Activated CD4-positive, alpha-beta T cell treated with anti-CD3 and anti-CD28 coated beads, Interleukin-10, Interleukin-2, amounts not matched to agents 100 ng/mL and 50 ng/mL, durations not matched to agents 16 hours and 8 hours (primary cell): Measurements from ENCODE around the gene PNCK.
"Not testable (repeated sequence)": the region's sequence is repeated elsewhere in the genome, so short reads cannot be mapped to it uniquely, and the experiment has no call there.

Source experiments
- DNase-seq: peaks from one replicate; pipeline ENCODE4 v3.0.0-alpha.2; 2020

Gene PNCK

DNA sequence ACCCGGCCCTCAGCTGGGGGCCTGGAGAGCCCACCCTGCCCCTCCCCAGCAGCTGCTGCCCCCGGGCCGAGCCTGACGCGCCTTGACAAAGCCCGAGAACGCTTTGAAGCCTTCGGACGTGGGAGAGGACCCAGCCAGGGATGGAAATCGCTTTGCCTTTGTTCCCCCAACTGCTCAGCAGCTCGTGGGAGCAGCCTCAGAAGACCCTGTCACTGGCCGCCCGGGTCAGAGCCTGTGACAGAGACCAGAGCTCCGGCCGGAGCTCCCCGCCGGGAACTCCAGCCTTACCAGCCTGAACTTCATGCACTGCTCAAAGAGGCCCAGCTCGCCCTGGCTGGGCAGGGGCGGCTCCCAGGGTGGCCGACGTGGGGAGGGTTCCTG lies 11.5 kb upstream of the PNCK start:
- no peak for DNase-seq

DNA sequence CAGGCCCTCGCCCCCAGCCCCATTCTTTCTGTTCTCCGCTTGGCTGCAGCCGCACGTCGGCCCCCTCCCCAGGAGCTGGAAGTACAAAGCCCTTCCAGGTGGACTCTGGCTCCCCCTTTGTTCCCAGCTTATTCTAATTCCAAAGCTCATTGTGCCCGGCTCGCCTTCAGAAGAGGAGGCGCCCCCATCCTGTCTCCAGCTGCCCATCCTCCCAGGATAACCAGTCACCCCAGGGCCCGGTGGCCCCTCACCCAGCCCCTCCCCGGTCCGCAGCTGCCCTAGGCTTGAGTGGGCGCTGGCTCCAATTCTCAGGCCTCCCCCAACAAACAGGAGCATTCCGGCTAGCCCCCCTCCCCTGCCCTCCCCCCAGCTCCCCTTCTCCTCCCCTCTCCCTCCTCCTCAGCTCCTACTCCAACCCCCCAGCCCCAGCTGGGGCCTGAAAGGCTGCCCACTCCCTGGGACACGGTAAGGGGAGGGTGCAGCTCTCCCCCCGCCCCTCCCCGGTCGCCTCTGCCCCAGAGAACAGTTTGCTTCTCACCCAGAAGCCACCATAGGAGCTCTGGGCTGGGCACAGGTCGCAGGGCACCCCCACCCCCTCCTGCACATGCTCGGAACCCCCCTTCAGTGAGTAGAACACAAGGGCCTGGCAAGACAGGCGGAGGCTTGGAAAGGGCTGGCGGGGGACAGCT lies 11.0 kb upstream of the PNCK start:
- DNase-seq: no peak

DNA sequence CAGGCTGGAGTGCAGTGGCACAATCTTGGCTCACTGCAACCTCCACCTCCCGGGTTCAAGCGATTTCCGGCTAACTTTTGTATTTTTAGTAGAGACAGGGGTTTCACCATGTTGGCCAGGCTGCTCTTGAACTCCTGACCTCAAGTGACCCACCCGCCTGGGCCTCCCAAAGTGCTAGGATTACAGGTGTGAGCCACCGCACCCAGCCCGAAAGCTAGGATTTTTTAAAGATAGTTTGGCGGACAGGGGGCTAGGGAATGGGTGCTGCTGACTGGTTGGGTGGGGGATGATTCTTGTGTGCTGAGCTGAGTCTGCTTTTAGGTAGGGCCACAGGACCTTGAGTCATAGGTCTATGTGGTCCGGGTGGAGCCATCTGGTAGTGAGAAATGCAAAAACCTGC lies 9.9 kb upstream of the PNCK start:
- DNase-seq: not testable (repeated sequence)

DNA sequence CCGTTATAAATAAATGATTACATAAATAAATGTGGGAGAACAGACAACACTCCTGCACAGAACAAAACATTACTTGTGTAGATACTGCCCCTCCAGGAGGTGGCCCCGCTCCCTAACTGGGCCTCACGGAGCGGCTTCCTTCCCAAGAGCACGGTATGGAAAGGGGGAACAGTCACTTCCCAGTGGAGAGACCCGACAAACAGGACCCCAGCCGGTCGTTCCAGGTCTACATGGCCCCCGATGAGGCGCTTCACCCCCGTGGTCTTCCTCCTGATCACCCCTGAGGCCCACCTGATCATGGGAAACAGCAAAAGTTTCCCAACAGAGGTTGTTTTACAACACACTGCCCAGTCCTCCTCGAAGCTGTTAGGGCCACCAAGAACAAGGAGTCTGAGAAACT lies 7.6 kb upstream of the PNCK start:
- DNase-seq: no peak

DNA sequence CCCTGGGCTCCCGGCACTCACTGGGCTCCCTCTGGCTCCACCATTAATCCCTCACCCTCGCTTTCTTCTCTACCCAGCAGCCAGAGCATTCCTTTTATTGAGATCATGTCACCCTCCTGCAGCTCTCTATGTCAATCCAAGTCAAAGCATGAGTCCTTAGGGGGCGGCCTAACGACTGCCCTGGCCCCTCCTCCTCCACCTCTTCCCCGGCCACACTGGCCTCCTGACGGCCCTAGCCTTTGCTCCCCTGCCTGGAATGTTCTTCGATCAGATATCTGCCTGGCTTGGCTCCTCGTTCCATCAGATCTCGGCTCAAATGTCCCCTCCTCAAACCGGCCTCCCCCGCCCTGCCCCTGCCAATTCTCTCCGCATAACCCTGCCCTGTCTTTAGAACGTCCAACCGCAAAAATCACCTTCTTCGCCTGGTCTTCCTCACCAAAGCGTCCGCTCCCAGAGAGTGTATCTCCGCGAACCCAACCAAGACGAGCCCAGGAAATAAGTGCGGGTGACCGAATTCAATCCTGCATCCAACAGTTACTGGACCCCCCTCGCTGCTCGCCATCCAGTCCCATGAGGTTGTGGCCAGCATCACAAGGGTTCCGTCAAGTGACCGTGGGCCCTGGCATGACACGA lies 722 bp upstream of the PNCK start:
- no peak for DNase-seq

DNA sequence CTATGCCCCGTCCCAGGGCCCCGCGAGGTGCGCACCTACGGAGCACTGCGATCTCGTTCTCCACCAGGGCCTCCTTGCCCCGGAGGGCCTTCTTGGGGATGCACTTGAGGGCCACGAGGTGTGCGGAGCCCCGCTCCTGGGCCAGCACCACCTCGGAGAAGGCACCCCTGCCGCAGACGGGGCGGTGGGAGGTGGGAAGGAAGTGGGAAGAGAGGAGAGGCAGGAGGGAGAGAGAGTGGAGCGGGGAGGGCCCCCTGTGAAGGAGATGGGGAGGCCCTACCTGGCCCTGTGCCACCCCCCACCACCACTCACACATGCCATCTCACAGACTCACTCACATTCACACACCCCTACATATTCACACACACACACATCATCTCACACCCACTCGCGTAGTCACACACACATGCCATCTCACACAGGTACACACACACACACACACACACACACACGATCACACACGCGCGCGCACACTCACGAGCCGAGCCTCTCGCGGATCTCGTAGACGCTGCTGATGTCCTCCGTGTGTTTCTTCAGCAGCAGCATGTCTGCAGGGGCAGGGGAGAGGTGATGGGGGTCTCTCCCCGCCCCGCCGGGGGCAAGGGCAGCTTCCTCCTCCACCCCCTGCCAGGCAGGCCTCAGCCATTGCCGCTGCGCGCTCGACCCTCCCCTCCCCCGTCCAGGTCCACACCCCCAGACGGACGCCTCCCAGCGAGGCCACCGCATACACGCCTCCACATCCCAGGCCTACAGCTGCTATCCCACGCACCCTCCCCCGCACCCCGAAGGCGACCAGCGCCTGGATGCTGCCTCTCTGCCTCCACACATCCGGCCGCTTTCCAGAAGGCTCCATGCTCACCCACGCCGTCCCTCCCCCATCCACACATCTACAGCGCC lies 834 bp downstream of the PNCK start:
- no peak for DNase-seq

DNA sequence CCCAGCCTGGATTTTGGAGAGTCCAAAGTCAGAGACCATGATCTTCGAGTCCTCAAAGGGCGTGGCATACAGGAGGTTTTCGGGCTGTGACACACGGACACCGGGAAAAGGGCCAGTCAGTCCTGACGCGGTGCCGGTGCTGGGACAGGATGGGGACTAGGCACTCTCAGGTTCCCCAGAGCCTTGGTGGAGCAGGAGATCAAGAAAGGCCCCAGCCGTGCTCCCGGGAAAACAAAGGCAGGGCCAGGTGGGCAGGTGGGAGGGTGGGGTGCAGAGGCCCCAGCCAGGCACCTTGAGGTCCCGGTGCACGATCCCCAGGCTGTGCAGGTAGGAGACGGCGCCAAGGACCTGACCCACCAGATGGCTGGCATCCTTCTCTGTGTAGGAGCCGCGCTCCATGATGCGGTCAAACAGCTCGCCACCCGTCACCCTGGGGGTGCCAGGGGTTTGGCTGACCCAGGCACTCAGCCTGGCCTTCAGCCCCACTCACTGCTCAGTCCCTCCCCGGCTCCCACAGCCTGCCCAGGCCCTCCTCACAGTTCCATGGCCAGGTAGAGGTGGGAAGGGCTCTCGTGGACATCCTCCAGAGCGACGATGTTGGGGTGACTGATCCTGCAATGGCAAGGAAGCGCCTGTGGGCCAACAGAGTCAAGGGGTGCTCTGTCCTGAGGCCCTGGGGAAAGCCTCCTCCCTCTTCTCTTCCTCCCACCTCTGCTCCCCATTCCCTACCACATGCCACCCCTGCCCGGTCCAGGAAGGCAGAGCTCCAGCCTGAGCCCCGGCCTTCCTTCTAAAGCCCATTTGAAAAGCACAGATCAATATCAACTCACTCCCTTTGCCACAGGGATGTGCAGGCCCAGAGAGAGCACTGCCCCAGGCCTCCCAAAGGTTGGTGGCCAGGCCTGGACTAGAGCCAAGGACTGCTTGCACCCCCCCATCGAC lies 1.8 kb downstream of the PNCK start:
- DNase-seq: no peak

DNA sequence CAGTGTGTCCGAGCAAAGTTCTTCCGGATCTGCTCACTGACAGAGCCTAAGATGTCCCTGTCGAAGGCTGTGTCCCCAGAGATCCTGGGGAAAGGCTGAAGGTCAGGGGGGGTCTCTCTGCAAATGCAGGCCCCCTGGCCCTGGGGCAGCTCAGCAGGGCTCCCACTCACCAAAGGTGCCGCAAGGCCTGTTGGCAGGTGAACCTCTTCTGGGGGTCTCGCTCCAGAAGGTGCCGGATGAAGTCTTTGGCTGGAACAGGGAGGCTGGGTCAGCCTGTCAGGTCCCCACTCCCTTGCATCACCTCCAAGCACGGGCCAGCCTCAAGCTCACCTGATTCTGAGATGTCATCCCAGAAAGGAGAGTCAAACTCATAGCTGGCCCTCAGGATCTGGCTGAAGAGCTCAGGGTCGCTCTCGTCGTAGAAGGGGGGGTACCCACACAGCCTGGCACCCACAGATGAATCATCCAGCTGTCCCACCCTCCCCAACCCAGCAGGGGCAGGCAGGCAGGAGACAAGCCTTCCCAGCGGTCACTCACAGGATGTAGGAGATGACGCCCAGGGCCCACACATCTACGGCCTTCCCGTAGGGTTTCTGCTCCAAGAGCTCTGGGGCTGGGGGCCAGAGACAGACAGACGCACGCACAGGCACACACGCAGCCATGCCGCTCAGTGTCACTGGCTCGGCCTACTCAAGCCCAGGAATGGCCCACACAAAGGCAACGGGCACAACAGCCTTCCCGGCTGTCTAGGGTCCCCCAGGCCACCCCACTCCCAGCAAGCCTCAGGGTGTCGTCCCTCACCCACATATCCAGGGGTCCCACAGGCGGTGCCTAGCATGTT lies 2.6 kb downstream of the PNCK start:
- DNase-seq: no peak

DNA sequence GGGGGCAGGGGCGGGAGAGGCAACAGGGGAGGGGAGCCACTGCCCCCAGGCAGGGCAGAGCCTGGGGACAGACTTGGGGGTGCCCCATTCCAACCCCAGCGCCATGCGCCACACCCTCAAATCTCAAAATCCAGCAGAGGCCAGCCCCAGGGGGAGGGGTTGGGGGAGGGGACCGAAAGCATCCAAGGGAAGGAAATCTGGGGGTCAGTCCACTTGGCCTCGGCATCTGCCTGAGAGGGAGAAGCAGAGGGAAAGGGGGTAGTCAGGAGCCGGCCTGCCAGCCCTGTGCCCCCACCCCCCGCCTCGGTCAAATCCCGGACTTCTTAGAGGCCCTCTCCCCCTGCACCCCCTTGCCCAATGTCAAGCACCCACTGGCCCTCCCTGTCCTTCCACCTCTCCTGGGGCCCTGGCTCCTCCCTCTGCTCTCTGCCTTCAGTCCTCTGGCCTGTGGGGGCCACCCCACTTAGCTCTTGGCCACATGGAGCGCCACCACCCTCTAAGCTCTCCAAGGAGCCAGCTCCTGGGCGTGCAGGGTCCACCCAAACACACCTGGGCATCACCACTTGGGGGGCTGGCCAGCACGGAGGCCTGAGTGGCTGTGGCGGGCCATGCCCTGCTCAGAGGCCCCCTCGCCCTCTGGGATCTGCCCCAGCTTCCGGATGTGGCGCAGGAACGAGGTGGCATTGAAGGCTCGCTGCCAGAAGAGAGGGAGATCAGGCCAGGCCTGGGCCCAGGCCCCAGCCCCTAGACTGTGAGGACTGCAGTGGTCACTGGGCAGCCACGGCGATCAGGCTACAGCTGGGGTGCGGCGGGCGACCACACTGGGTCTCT lies 3.5 kb downstream of the PNCK start:
- DNase-seq: no peak

DNA sequence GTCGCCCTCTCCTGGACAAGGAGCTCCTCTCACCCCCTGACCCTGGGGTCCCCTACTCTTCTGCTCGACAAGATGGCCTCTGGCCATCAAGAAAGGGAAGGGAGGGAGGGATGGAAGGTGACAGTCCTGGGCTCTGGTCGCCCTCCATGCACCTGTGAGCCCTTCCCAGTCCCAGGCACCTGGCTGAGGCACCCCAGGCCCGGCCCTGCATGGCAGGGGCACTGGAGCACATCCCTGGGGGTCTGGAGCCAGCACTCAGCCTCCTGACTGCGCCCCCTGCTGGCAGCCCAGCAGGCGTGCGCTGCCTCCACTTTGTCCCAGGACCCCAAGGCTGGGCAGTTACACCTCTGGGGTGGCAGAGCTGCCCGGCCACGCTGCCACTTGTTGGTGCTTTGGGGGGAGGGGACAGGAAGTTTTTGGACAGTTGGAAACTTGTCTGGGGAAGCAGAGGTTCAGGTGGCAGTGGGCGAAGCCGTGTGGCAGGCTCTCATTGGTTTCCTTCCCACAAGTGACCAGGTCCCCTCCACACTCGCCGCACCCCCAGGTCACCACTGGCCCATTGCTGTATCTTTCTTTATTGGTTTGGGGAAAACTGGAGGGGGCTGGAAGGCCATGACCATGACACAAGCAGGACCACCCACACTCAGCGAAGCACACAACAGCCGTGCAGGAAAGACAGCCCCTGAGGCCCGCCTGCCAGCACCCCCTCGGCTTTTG lies 4.3 kb downstream of the PNCK start:
- DNase-seq: peak; percentile 41

DNA sequence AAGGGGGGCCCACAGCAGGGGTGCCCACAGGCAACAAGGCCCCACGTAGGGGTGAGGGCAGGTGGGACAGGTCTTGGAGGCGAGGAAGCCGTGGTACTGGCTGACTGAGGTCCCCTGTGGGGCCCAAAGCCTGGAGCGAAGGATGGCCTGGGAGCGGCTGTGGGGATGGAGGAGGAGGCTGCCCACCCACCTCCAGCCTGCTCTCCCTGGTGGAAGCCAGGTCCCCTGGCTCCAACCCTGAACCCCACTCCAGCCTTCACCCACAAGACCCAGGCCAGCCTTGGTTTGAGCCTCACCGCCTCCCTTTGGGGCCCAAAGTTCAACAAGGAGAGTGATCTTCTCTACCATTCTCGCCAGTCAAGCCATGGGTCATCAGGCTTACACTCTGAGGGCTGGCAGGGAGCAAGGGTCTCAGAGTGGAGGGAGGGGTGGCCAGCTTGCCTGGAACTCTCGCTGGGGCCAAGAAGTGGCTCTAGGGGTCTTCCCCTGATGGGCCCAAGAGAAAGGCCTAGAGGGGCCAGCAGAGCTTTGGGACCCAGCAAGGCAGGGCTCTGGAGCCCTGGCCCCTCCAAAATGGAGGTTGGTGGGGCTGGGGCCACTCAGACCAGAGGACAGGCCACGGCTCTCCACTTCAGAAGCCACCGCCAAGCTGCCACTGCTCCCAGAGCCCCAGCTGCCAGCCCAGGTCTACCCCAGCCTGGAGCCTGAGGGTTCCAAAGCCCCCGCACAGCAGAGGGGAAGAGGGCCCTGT lies 5.0 kb downstream of the PNCK start:
- DNase-seq: no peak

DNA sequence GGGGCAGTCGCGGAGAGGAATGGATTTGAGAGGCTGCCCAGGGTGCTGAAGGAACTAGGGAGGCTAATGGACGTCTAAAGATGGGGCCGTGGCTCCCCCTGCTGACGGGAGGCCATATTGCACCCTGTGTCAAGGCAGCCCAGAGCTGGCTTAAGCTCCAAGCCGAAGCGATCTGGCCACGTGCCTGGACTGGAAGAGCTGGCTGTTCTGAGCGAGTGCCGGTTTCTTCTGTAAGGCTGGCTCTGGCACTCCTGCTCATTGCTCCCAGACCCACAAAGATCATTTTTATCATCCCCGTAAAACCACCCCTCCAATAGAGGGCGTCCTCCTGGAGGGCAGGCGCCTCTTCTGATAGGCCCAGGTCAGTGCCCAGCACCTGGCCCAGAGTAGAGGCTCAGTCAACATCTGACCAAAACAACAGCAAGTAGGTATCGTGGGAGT lies 5.6 kb downstream of the PNCK start:
- DNase-seq: peak; percentile 79

DNA sequence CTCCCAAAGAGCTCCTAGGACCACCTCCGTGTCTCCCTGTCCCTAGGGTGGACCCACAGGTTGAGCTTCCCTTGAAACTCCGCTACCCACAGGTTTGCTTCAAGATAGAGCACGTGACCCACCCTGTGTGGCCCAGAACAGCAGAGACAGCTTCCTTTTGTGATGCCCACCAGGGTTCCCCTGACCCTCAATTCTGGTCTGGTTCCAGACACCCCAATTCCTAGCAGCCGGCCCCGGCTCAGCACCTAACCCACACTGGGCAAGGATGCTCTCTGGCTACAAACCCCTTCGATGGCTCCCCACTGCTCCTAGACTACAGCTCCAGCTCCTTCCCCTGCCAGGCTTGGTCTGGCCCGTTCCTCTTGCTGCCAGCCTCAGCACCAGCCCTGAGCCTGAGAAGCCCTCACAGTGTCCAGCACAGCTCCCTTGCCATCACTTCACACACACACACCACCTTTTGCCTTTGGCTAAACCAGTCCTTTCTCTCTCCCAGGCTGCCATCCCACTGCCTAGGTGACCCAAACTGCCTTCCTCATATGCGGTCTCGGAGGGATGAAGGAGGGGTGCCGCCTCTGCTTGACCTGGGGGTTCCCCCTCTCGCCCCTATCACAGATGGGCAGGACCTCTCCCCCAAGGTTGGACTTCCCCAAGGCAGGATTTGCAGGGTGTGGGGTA lies 6.2 kb downstream of the PNCK start:
- no peak for DNase-seq

DNA sequence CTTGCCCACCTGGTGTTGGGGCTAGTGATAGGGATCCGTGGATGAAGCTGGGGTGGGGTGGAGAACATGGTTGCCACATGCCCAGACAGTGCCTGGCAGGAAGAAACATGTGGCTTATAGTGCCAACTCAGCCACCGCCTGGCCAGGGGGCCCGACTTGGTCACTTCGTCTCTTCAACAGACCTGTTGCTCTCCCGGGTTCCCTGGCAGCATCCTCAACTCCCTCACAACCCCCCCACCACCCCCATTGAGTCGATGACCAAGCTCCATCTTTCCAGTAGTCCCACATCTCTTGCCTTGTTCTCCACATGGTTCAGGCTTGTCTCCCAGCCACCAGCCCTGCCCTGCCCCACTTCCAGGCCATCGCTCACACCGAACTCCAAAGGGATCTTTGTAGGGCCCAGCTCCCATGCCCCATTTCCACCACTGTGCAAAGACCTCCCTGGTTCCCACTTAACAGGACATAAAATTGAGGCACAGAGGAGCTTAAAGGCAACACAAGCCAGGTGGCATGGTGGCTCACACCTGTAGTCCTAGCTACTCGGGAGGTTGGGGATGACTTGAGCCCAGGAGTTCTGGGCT lies 7.8 kb downstream of the PNCK start:
- no peak for DNase-seq

DNA sequence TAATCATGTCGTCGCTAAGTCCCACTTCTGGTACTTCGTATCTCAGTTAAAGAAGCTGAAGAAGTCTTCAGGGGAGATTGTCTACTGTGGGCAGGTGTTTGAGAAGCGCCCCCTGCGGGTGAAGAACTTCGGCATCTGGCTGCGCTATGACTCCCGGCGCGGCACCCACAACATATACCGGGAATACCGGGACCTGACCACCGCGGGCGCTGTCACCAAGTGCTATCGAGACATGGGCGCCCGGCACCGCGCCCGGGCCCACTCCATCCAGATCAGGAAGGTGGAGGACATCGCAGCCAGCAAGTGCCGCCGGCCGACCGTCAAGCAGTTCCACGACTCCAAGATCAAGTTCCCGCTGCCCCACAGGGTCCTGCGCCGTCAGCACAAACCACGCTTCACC lies 11.3 kb downstream of the PNCK start:
- peak; percentile 41 for DNase-seq

DNA sequence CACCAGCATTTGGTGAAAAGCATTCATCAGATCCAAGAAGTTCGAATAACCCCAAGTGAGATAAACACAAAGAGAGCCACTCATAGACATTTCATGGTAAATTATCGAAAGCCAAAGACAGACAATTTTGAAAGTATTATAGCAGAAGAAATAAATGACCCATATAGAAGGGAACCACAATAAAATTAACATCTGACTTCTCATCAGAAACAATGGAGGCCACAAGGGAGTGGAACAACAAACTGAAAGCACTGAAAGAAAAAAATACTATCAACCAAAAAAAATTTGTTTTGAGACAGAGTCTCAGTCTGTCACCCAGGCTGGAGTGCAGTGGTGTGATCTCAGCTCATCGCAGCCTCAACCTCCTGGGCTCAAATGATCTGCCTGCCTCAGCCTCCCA lies 14.3 kb downstream of the PNCK start:
- no peak for DNase-seq

DNA sequence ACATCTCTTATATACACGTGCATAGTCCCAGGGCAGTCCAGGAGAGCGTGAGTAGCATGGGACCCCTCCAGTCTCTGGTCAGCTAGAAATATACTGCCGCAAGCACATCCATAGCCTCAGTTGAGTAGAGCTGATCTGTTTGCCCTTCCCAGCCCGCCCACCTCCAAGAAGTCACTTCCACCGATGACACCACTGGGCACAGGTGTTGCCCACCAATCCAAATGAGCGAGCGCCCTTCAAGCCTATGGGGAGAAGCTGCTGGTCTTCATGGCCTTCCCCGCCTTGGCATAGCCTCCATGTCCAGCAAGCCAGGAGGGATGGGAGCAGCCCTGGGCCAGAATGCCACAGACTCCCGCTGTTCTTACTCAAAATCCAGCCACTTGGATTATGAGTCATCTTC lies 16.5 kb downstream of the PNCK start:
- no peak for DNase-seq

DNA sequence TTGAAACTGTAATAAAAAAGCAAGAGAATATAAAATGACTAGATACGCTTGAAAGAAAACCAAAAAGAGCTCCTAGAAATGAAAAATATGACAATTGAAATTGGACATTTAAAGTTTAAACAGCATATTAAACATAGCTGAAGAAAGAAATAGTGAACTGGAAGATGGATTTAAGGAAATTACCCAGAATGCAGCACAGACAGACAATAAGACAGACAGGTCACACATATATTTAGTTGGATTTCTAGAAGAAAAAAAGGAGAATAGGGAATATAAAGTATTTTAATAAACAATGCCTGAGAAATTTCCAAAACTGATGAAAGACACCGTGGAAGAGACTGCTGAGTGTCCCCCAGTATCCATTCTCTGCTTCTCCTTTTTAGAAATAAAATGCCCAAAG lies 20.1 kb downstream of the PNCK start:
- no peak for DNase-seq
